Activated CD4-positive, alpha-beta T cell treated with anti-CD3 and anti-CD28 coated beads, Interleukin-2, amount 10 ng/mL, durations not matched to agents 24 days and 14 days (primary cell): ENCODE measurements around the gene CYP27A1. TPM values are rescaled to one million over a fixed set of nuclear protein-coding genes. Genes with fewer than 3 reads are reported as not detected.
A peak's percentile ranks its signal among the peaks of the same experiment; 100 is the strongest.
"Not testable (repeated sequence)": the region's sequence is repeated elsewhere in the genome, so short reads cannot be mapped to it uniquely, and the experiment has no call there.

Source experiments
- DNase-seq: peaks from one replicate; pipeline ENCODE4 v3.0.0; 2022
- H3K27ac Mint-ChIP-seq: one replicate; pipeline ENCODE4 v1.8.0; 2022; ENCODE audit warnings: mild to moderate bottlenecking, mixed read lengths
- H3K27me3 Mint-ChIP-seq: one replicate; pipeline ENCODE4 v1.8.0; 2022; ENCODE audit warnings: mixed read lengths
- H3K36me3 Mint-ChIP-seq: one replicate; pipeline ENCODE4 v1.8.0; 2022; ENCODE audit warnings: low read depth, mild to moderate bottlenecking, mixed read lengths
- H3K4me1 Mint-ChIP-seq: one replicate; pipeline ENCODE4 v1.8.0; 2021; ENCODE audit warnings: mixed read lengths
- H3K4me3 Mint-ChIP-seq: one replicate; pipeline ENCODE4 v1.8.0; 2022; ENCODE audit warnings: mild to moderate bottlenecking, moderate library complexity, mixed read lengths
- H3K9me3 Mint-ChIP-seq: one replicate; pipeline ENCODE4 v1.8.0; 2021; ENCODE audit warnings: mixed read lengths
- intact Hi-C: fragments of 100-400 bp; cut with micrococcal nuclease; formaldehyde crosslinking; loops from one replicate; pipeline ENCODE4 v1.15.1; 2023
- total RNA-seq: library from RNA; stranded (reverse); gene quantifications from 2 replicates; pipeline ENCODE4 v1.2.3, GENCODE V29; 2022

CYP27A1 gene
- total RNA-seq, 1 donor from 2014 or later, result 0.09 TPM

DNA sequence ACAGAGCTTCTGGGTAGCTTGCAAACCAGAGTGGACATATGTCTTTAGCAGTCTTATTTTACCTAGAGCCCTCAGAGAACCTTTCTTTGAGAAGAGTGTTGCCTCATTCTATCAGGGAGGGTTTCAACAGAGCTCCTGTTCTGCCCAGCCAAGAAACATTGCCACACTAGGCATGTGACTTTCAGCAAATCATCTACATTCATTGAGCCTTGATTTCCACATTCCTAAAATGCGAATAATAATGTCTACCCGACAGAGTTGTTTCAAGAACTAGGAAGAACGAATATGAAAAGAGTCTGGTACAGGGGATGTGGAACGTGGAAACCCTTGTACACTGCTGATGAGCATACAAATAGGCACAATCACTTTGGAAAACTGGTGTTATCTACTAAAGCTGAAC lies 57.5 kb downstream of the CYP27A1 start:
- Mint-ChIP-seq H3K4me3 (no peak overlapping the region), H3K4me1 (no peaks in the 10 kb centered on the region), H3K9me3 (no peaks in the 10 kb centered on the region), H3K36me3 (no peaks in the 10 kb centered on the region), H3K27ac (no peak overlapping the region), H3K27me3 (peaks cover 33% of the 10 kb centered on the region)
- intact Hi-C loops, result no loop called here
- DNase-seq, result no peak

- H3K36me3 Mint-ChIP-seq, result no peaks in the 10 kb centered on the region
- no peak overlapping the region for H3K27ac Mint-ChIP-seq
- H3K4me1 Mint-ChIP-seq, result no peaks in the 10 kb centered on the region
- intact Hi-C loops, result no loop called here
- no peak overlapping the region for H3K4me3 Mint-ChIP-seq
- no peak for DNase-seq
- H3K27me3 Mint-ChIP-seq, result peaks cover 28% of the 10 kb centered on the region
- no peaks in the 10 kb centered on the region for H3K9me3 Mint-ChIP-seq
Observed at GRCh38 chr2:218839888-218840287, 57.9 kb downstream of the CYP27A1 start.

DNA sequence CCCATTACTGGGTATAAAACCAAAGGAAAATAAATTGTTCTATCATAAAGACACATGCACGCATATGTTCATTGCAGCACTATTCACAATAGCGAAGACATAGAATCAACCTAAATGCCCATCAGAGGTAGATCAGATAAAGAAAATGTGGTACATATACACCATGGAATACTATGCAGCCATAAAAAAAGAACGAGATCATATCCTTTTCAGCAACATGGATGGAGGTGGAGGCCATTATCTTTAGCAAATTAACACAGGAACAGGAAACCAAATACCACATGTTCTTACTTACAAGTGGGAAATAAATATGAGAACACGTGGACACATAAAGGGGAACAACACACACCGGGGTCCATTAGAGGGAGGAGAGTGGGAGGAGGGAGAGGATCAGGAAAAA lies 62.4 kb downstream of the CYP27A1 start:
- DNase-seq, H3K27me3 Mint-ChIP-seq, H3K4me1 Mint-ChIP-seq, H3K9me3 Mint-ChIP-seq, intact Hi-C loops, H3K4me3 Mint-ChIP-seq, H3K36me3 Mint-ChIP-seq, H3K27ac Mint-ChIP-seq: not testable (repeated sequence)

DNA sequence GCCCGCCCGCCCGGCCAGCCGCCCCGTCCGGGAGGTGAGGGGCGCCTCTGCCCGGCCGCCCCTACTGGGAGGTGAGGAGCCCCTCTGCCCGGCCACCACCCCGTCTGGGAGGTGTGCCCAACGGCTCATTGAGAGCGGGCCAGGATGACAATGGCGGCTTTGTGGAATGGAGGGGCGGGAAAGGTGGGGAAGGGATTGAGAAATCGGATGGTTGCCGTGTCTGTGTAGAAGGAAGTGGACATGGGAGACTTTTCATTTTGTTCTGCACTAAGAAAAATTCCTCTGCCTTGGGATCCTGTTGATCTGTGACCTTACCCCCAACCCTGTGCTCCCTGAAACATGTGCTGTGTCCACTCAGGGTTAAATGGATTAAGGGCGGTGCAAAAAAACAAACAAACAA lies 65.0 kb downstream of the CYP27A1 start:
- not testable (repeated sequence) for H3K4me1 Mint-ChIP-seq, H3K27ac Mint-ChIP-seq, H3K4me3 Mint-ChIP-seq, H3K27me3 Mint-ChIP-seq, DNase-seq, H3K9me3 Mint-ChIP-seq, H3K36me3 Mint-ChIP-seq
- intact Hi-C loops, result loop anchor here (1.0 to 5.0 kb wide), 4 partner anchors 119 to 188 kb away; partner anchors contain the start of genes BCS1L, TTLL4 and ZNF142

- H3K9me3 Mint-ChIP-seq, result no peaks in the 10 kb centered on the region
- DNase-seq, result no peak
- peaks cover 8% of the 10 kb centered on the region for H3K4me1 Mint-ChIP-seq
- intact Hi-C loops, result loop anchor here (5.0 kb wide), 2 partner anchors 128 to 137 kb away; partner anchors contain the start of gene TTLL4
- no peak overlapping the region for H3K27ac Mint-ChIP-seq
- H3K36me3 Mint-ChIP-seq, result no peaks in the 10 kb centered on the region
- peaks cover 28% of the 10 kb centered on the region for H3K27me3 Mint-ChIP-seq
- no peak overlapping the region for H3K4me3 Mint-ChIP-seq
Observed at GRCh38 chr2:218849721-218850120, 67.8 kb downstream of the CYP27A1 start.

GRCh38 chr2:218850796-218851195 lies 68.8 kb downstream of the CYP27A1 start:
- H3K27ac Mint-ChIP-seq, result no peak overlapping the region
- intact Hi-C loops, result loop anchor here (5.0 kb wide), 1 partner anchor 127 kb away; no protein-coding TSS in a partner anchor

DNA sequence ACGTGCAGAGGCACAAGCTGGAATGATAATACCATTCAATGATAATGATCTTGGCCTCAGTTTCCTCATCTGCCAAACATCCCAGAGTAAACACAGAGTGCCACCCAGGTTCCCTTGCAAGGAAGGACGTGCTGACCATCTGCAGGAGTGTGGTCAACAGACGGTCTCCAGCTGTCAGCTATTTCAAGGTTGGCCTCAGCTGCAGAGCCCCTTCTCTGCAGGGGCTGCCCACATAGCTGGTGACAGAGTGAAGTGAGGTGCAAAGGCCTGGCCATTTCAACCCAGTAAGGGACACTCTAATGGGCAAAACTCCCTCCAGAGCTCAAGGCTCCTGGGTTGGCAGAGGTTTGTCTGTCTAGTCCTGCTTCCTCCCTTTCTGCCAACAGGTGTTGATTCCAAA lies 69.3 kb downstream of the CYP27A1 start:
- DNase-seq, result no peak
- H3K27ac Mint-ChIP-seq, result no peak overlapping the region
- no peaks in the 10 kb centered on the region for H3K9me3 Mint-ChIP-seq
- no peaks in the 10 kb centered on the region for H3K36me3 Mint-ChIP-seq
- intact Hi-C loops, result loop anchor here (5.0 kb wide), 1 partner anchor 126 kb away; no protein-coding TSS in a partner anchor
- peaks cover 8% of the 10 kb centered on the region for H3K4me1 Mint-ChIP-seq
- H3K27me3 Mint-ChIP-seq, result peaks cover 44% of the 10 kb centered on the region
- H3K4me3 Mint-ChIP-seq, result no peak overlapping the region

More at GRCh38 chr2:218850796-218851195, 68.8 kb downstream of the CYP27A1 start:
- peaks cover 39% of the 10 kb centered on the region for H3K27me3 Mint-ChIP-seq
- H3K4me3 Mint-ChIP-seq, result no peak overlapping the region
- peaks cover 8% of the 10 kb centered on the region for H3K4me1 Mint-ChIP-seq
- no peaks in the 10 kb centered on the region for H3K36me3 Mint-ChIP-seq
- H3K9me3 Mint-ChIP-seq, result no peaks in the 10 kb centered on the region
- no peak for DNase-seq

- peak; percentile 86 for DNase-seq
- Mint-ChIP-seq H3K9me3 (no peaks in the 10 kb centered on the region), H3K27ac (no peak overlapping the region)
Observed at GRCh38 chr2:218852911-218853667, 71.1 kb downstream of the CYP27A1 start.

DNA sequence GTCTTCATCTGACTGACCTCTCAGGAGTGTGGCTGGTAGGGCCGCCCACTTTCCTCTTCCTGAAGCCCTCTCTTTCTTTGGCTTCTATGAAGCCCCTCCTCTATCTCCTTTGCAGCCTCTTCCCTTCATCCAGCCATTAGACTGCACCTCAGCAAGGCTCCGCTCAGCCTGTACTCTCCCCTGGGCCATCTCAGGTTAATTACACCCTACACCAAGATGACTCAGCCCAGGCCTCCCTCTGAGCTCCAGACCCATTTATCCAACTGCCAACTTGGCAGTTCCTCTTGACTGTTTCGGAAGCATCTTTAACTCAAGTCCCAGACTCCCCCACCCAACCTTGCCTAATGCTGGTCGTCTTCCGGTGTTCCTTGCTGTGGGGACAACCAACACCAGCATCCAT lies 71.8 kb downstream of the CYP27A1 start:
- Mint-ChIP-seq H3K27ac (no peak overlapping the region), H3K36me3 (no peaks in the 10 kb centered on the region), H3K9me3 (no peaks in the 10 kb centered on the region), H3K4me3 (no peak overlapping the region), H3K27me3 (peaks cover 67% of the 10 kb centered on the region), H3K4me1 (peaks cover 4% of the 10 kb centered on the region)
- DNase-seq, result no peak
- intact Hi-C loops, result loop anchor here (1.0 to 5.0 kb wide), 3 partner anchors 23 to 124 kb away; no protein-coding TSS in a partner anchor

More at GRCh38 chr2:218852911-218853667, 71.1 kb downstream of the CYP27A1 start:
- Mint-ChIP-seq H3K36me3 (no peaks in the 10 kb centered on the region), H3K4me3 (no peak overlapping the region), H3K4me1 (peaks cover 4% of the 10 kb centered on the region), H3K27me3 (peaks cover 60% of the 10 kb centered on the region)
- intact Hi-C loops, result loop anchor here (1.0 to 5.0 kb wide), 3 partner anchors 24 to 124 kb away; no protein-coding TSS in a partner anchor

DNA sequence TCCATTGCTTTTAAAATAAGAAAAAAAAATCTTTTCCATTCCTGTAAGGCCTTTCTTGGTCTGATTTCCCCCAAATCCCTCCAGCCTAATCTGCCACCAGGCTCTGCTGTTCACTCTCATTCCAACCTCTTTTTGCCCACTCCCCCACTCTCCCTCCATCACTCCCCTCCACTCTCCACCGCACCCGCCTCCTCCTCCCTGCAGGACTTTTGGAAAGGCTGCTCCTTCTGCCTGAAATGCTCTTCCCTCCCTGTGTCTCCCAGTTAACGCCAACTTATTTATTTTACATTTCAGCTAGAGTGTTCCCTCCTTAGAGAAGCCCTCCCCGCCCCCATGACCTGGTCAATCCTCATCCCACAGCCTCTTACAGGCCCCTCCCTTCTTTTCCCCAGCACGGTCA lies 72.9 kb downstream of the CYP27A1 start:
- Mint-ChIP-seq H3K27me3 (peaks cover 73% of the 10 kb centered on the region), H3K4me1 (peaks cover 4% of the 10 kb centered on the region), H3K9me3 (no peaks in the 10 kb centered on the region), H3K4me3 (no peak overlapping the region), H3K36me3 (no peaks in the 10 kb centered on the region), H3K27ac (no peak overlapping the region)
- DNase-seq, result no peak
- intact Hi-C loops, result loop anchor here (5.0 kb wide), 1 partner anchor 122 kb away; no protein-coding TSS in a partner anchor

GRCh38 chr2:218855305-218856166 lies 73.6 kb downstream of the CYP27A1 start:
- no peaks in the 10 kb centered on the region for H3K36me3 Mint-ChIP-seq
- no peak overlapping the region for H3K27ac Mint-ChIP-seq
- H3K9me3 Mint-ChIP-seq, result no peaks in the 10 kb centered on the region
- intact Hi-C loops, result no loop called here
- H3K4me3 Mint-ChIP-seq, result no peak overlapping the region
- no peak for DNase-seq
- H3K4me1 Mint-ChIP-seq, result peaks cover 7% of the 10 kb centered on the region
- H3K27me3 Mint-ChIP-seq, result peaks cover 76% of the 10 kb centered on the region

GRCh38 chr2:218856167-218856895 lies 74.4 kb downstream of the CYP27A1 start:
- no peaks in the 10 kb centered on the region for H3K9me3 Mint-ChIP-seq
- H3K27ac Mint-ChIP-seq, result no peak overlapping the region
- H3K27me3 Mint-ChIP-seq, result peaks cover 77% of the 10 kb centered on the region
- no peak overlapping the region for H3K4me3 Mint-ChIP-seq
- H3K36me3 Mint-ChIP-seq, result no peaks in the 10 kb centered on the region
- H3K4me1 Mint-ChIP-seq, result peaks cover 10% of the 10 kb centered on the region
- DNase-seq, result no peak
- intact Hi-C loops, result no loop called here

GRCh38 chr2:218856896-218857243 lies 74.9 kb downstream of the CYP27A1 start:
- H3K27me3 Mint-ChIP-seq, result peaks cover 82% of the 10 kb centered on the region
- intact Hi-C loops, result no loop called here
- no peak for DNase-seq
- no peak overlapping the region for H3K27ac Mint-ChIP-seq
- no peaks in the 10 kb centered on the region for H3K9me3 Mint-ChIP-seq
- no peaks in the 10 kb centered on the region for H3K36me3 Mint-ChIP-seq
- H3K4me1 Mint-ChIP-seq, result peaks cover 10% of the 10 kb centered on the region
- no peak overlapping the region for H3K4me3 Mint-ChIP-seq
